H1 (cell line): ENCODE measurements around the gene ZHX3. TPM values are rescaled to one million over a fixed set of nuclear protein-coding genes. Genes with fewer than 3 reads are reported as not detected.

ENCODE experiments used
- CTCF ChIA-PET: fragments of 300-600 bp; sonication (Branson Sonifier 250); formaldehyde crosslinking; loops from one replicate; lab custom pipeline; 2021; ENCODE audit not compliant: partially characterized antibody; lab: Charles Lee
- POLR2A ChIA-PET: fragments of 300-600 bp; sonication (Branson Sonifier 250); formaldehyde crosslinking; loops from one replicate; lab custom pipeline; 2021; ENCODE audit warnings: inconsistent platforms; ENCODE audit not compliant: partially characterized antibody; lab: Charles Lee
- DNase-seq, 2 experiments: peaks; one replicate each; pipeline versions ENCODE4 v3.0.0 to v3.0.0-alpha.2; 2010 to 2022; ENCODE audit warnings: low spot score in 2 of 2, low read depth in 1 of 2, mixed read lengths in 1 of 2
- FAIRE-seq: peaks from 2 replicates; lab custom pipeline; 2011; peaks lifted over from hg19 to GRCh38; lab: Jason Lieb, UNC
- H2AFZ ChIP-seq: 2 replicates; pipeline ENCODE4 v1.8.1; 2012; ENCODE audit warnings: low read length, inconsistent platforms
- H2AK5ac ChIP-seq: 2 replicates; pipeline ENCODE4 v1.6.1; 2013; ENCODE audit warnings: low read depth, low read length
- H2BK120ac ChIP-seq: replicated peaks from 2 replicates; pipeline ENCODE3; 2013; ENCODE audit warnings: low read depth, low read length, inconsistent platforms
- H2BK12ac ChIP-seq: 2 replicates; pipeline ENCODE4 v1.6.1; 2013; ENCODE audit warnings: low read depth, low read length
- H2BK15ac ChIP-seq: 2 replicates; pipeline ENCODE4 v1.6.1; 2013; ENCODE audit warnings: low read length
- H2BK20ac ChIP-seq: 2 replicates; pipeline ENCODE4 v1.6.1; 2013; ENCODE audit warnings: low read length
- H2BK5ac ChIP-seq: 2 replicates; pipeline ENCODE4 v1.6.1; 2013; ENCODE audit warnings: low read depth, low read length
- H3K14ac ChIP-seq: 2 replicates; pipeline ENCODE4 v1.6.1; 2013; ENCODE audit warnings: inconsistent platforms; ENCODE audit not compliant: insufficient read length
- H3K18ac ChIP-seq: 2 replicates; pipeline ENCODE4 v1.6.1; 2013; ENCODE audit warnings: low read length; ENCODE audit errors: extremely low read depth
- H3K23ac ChIP-seq: 2 replicates; pipeline ENCODE4 v1.6.1; 2013; ENCODE audit warnings: inconsistent platforms; ENCODE audit not compliant: insufficient read length
- H3K23me2 ChIP-seq: 2 replicates; pipeline ENCODE4 v1.6.1; 2013; ENCODE audit warnings: low read depth, low read length
- H3K27ac ChIP-seq: 2 replicates; pipeline ENCODE4 v1.6.1; 2011; ENCODE audit warnings: low read depth, low read length, inconsistent platforms
- H3K27me3 ChIP-seq, 4 experiments: replicated peaks in 1 of 4; 1 replicate in 1 of 4; 2 replicates in 3 of 4; pipeline versions ENCODE4 v1.6.1 to v1.8.1; 2011 to 2013; ENCODE audit warnings: low read length in 3 of 4, mild to moderate bottlenecking in 3 of 4, inconsistent platforms in 2 of 4, mixed read lengths in 2 of 4, moderate library complexity in 1 of 4; ENCODE audit not compliant: control insufficient read depth in 3 of 4, insufficient read depth in 3 of 4; ENCODE audit errors: extremely low read depth in 1 of 4
- H3K36me3 ChIP-seq, 4 experiments: 2 replicates each; pipeline versions ENCODE4 v1.6.1 to v1.8.1; 2011 to 2013; ENCODE audit warnings: mild to moderate bottlenecking in 4 of 4, low read length in 3 of 4, moderate library complexity in 2 of 4, control low read depth in 1 of 4, inconsistent platforms in 1 of 4; ENCODE audit not compliant: insufficient read depth in 4 of 4, control insufficient read depth in 2 of 4
- H3K4ac ChIP-seq: replicated peaks from 2 replicates; pipeline ENCODE3; 2013; ENCODE audit warnings: low read length, low read depth, mixed read lengths, inconsistent platforms; ENCODE audit not compliant: insufficient read length
- H3K4me1 ChIP-seq, 4 experiments: replicated peaks in 1 of 4; 1 replicate in 1 of 4; 2 replicates in 3 of 4; pipeline versions ENCODE4 v1.6.1 to v1.8.1; 2011 to 2013; ENCODE audit warnings: low read length in 3 of 4, inconsistent platforms in 2 of 4, mixed read lengths in 1 of 4; ENCODE audit not compliant: insufficient read depth in 4 of 4, control insufficient read depth in 3 of 4
- H3K4me2 ChIP-seq, 2 experiments: 2 replicates each; pipeline versions ENCODE4 v1.6.1 to v1.8.1; 2011 to 2013; ENCODE audit warnings: low read depth in 2 of 2, low read length in 2 of 2, control low read depth in 1 of 2, inconsistent platforms in 1 of 2, mild to moderate bottlenecking in 1 of 2; ENCODE audit not compliant: insufficient read depth in 1 of 2
- H3K4me3 ChIP-seq, 4 experiments: fragments of 200-600, 300-600 bp in 1 of 4; sonication (generic), shearing (Covaris generic), sonication (Bioruptor Twin) in 1 of 4; 2 replicates each; pipeline versions ENCODE4 v1.5.1 to v1.8.1; 2011 to 2016; ENCODE audit warnings: low read length in 4 of 4, low read depth in 3 of 4, control low read depth in 2 of 4, inconsistent platforms in 2 of 4, mild to moderate bottlenecking in 2 of 4, mixed read lengths in 1 of 4, moderate library complexity in 1 of 4; ENCODE audit not compliant: insufficient read depth in 2 of 4; ENCODE audit errors: extremely low read depth in 1 of 4
- H3K56ac ChIP-seq: replicated peaks from 2 replicates; pipeline ENCODE3; 2013; ENCODE audit warnings: low read depth, mild to moderate bottlenecking, mixed read lengths, low read length, inconsistent platforms; ENCODE audit not compliant: insufficient read length
- H3K79me1 ChIP-seq: 2 replicates; pipeline ENCODE4 v1.6.1; 2013; ENCODE audit warnings: low read depth, low read length, control low read depth
- H3K79me2 ChIP-seq, 2 experiments: 2 replicates each; pipeline versions ENCODE4 v1.6.1 to v1.8.1; 2012 to 2013; ENCODE audit warnings: low read length in 2 of 2, mild to moderate bottlenecking in 2 of 2, inconsistent platforms in 1 of 2; ENCODE audit not compliant: insufficient read depth in 2 of 2, control insufficient read depth in 1 of 2
- H3K9ac ChIP-seq, 4 experiments: replicated peaks in 1 of 4; 1 replicate in 1 of 4; 2 replicates in 3 of 4; pipeline versions ENCODE4 v1.6.1 to v1.8.1; 2011 to 2013; ENCODE audit warnings: low read depth in 3 of 4, low read length in 3 of 4, control low read depth in 2 of 4, mild to moderate bottlenecking in 2 of 4, moderate library complexity in 2 of 4, inconsistent platforms in 1 of 4; ENCODE audit errors: extremely low read depth in 1 of 4
- H3K9me3 ChIP-seq, 2 experiments: 2 replicates each; pipeline versions ENCODE4 v1.6.1 to v1.8.1; 2012 to 2013; ENCODE audit warnings: mild to moderate bottlenecking in 2 of 2, moderate library complexity in 2 of 2, control low read depth in 1 of 2, inconsistent platforms in 1 of 2, low read depth in 1 of 2, low read length in 1 of 2, mixed read lengths in 1 of 2; ENCODE audit not compliant: insufficient read depth in 2 of 2
- H4K20me1 ChIP-seq, 2 experiments: replicated peaks in 1 of 2; 2 replicates each; pipeline versions ENCODE3 to v1.8.1; 2011 to 2013; ENCODE audit warnings: inconsistent platforms in 2 of 2, low read length in 2 of 2, mild to moderate bottlenecking in 1 of 2; ENCODE audit not compliant: insufficient read depth in 2 of 2, control insufficient read depth in 1 of 2
- H4K5ac ChIP-seq: 2 replicates; pipeline ENCODE4 v1.6.1; 2013; ENCODE audit warnings: low read length, low read depth, mixed read lengths, inconsistent platforms; ENCODE audit not compliant: insufficient read length
- H4K8ac ChIP-seq: 2 replicates; pipeline ENCODE4 v1.8.0; 2013; ENCODE audit warnings: mild to moderate bottlenecking, moderate library complexity, low read length, inconsistent platforms; ENCODE audit not compliant: insufficient read depth; ENCODE audit errors: extremely low read depth
- H4K91ac ChIP-seq: replicated peaks from 2 replicates; pipeline ENCODE3; 2013; ENCODE audit warnings: low read length, mixed read lengths, inconsistent platforms; ENCODE audit not compliant: insufficient read length
- RAD21 ChIP-seq, 2 experiments: IDR thresholded peaks in 1 of 2; conservative IDR thresholded peaks in 1 of 2; 2 replicates each; pipeline ENCODE4 v1.6.1; 2011; ENCODE audit warnings: low read depth in 2 of 2, low read length in 2 of 2, improper control_type of control experiment in 1 of 2, inconsistent platforms in 1 of 2, mild to moderate bottlenecking in 1 of 2, moderate library complexity in 1 of 2
- RFX5 ChIP-seq: IDR thresholded peaks from 2 replicates; pipeline ENCODE4 v1.6.1; 2011; ENCODE audit warnings: low read depth, low read length, improper control_type of control experiment, borderline replicate concordance
- TCF12 ChIP-seq: IDR thresholded peaks from 2 replicates; pipeline ENCODE4 v1.6.1; 2011; ENCODE audit warnings: low read depth, mild to moderate bottlenecking, low read length
- WGBS, 2 experiments: shearing (Covaris generic) in 1 of 2; methylation state at CpG; one replicate each; pipeline versions ENCODE4 v1.1.6 to v1.1.7; 2013 to 2015; ENCODE audit warnings: low lambda C conversion rate in 2 of 2, mixed read lengths in 2 of 2, inconsistent platforms in 1 of 2, low coverage in 1 of 2, missing lambda C conversion rate in 1 of 2; ENCODE audit not compliant: insufficient replicate concordance in 2 of 2, insufficient coverage in 1 of 2, insufficient read length in 1 of 2; ENCODE audit errors: extremely low coverage in 1 of 2, missing lambda C conversion rate in 1 of 2; 5-methylcytosine and 5-hydroxymethylcytosine counted together
- polyA plus RNA-seq, 7 experiments: library from polyadenylated mRNA; depleted of rRNA in 3 of 7; stranded (reverse) in 5 of 7; unstranded in 2 of 7; fragments of >200 nt in 5 of 7; fragments of 200-250 nt in 2 of 7; gene quantifications; 1 replicate in 5 of 7; 2 replicates in 1 of 7; 4 replicates in 1 of 7; pipeline versions ENCODE4 v1.2.1 to v1.2.3, GENCODE V29; 2011 to 2013; ENCODE audit warnings: missing spikeins in 2 of 7, mixed read lengths in 2 of 7
- total RNA-seq: library from RNA; stranded (reverse); fragmentation: NEBNext Ultra II Directional; extraction: Animal tissue kit (Norgen Biotek cat#: 25700); gene quantifications from 2 replicates; pipeline ENCODE4 v1.2.1, GENCODE V29; 2021
- TF ChIP-seq, protein P1 (sequence below), 3 experiments: IDR thresholded peaks; 1 replicate in 2 of 3; 2 replicates in 1 of 3; pipeline versions ENCODE4 v1.5.1 to v1.6.1; 2011; ENCODE audit warnings: low read length in 3 of 3, mild to moderate bottlenecking in 3 of 3, inconsistent platforms in 2 of 3, low read depth in 1 of 3, moderate library complexity in 1 of 3; ENCODE audit not compliant: insufficient read depth in 1 of 3; ENCODE audit errors: control extremely low read depth in 1 of 3

Gene ZHX3
- total and polyA plus RNA-seq, 2 of the 8 experiments (the other 6 are each of a cell fraction or from before 2014, with no cell fraction given): 1.00 to 7.8 TPM

DNA sequence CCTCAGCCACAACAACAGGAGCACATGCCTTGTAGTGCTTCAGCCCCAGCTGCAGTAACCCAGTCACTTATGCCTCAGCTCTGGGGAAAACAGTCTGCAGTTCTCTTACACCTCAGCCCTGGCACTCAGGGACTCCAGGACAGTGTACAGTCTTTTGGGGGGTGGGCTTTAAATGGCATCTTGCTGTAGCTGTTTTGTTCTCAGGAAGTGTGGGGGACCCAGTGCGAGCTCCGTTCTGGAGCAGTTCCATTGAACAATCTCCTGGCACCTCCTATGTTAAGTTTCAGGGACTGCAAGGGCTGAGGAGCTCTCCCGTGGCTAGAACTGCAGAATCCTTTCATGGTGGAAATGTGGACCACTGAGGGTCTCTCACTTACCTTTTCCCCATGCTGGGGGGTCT is 125.0 kb downstream of the ZHX3 start:
- Histone ChIP-seq H2AFZ (no peak overlapping the region), H2BK20ac (no peak overlapping the region), H2BK12ac (no peak overlapping the region; the same call in 1 of the 2 replicates), H3K14ac (no peak overlapping the region), H2AK5ac (0 out of 2 replicates have a peak overlapping the region, but pooled peaks have one; percentile 28), H3K9ac (no peak overlapping the region), H3K79me1 (no peaks in the 10 kb centered on the region), H4K91ac (no peak overlapping the region), H3K36me3 (no peaks in the 10 kb centered on the region), H3K23me2 (no peaks in the 10 kb centered on the region), H3K18ac (no peak overlapping the region), H3K23ac (no peak overlapping the region), H3K4ac (no peak overlapping the region), H3K4me3 (no peak overlapping the region), H3K9me3 (no peaks in the 10 kb centered on the region), H3K27ac (no peak overlapping the region), H3K4me1 (no peaks in the 10 kb centered on the region), H4K20me1 (no peaks in the 10 kb centered on the region), H3K4me2 (no peak overlapping the region), H2BK15ac (no peak overlapping the region), H2BK5ac (no peak overlapping the region), H3K27me3 (no peaks in the 10 kb centered on the region), H4K5ac (no peak overlapping the region), H3K79me2 (no peaks in the 10 kb centered on the region), H3K56ac (no peak overlapping the region), H2BK120ac (no peak overlapping the region), H4K8ac (no peak overlapping the region)
- CTCF ChIA-PET: interaction anchor here (0.6 to 1.1 kb wide), 7 partner anchors 20 to 148 kb away, joined by 3 to 4 read pairs (median 3); partner anchors contain the start of gene LPIN3
- DNase-seq (no peak), FAIRE-seq (no peak)
- POLR2A ChIA-PET: interaction anchor here (1.8 kb wide), 1 partner anchor 12 kb away, joined by 5 read pairs; no protein-coding TSS in a partner anchor
- TF ChIP-seq TCF12 (no peak), RAD21 (IDR thresholded peaks at IDR 0.05 in 1 of 2, conservative IDR thresholded peaks at IDR 0.05 in 1 of 2; ENCODE audit: low read depth in 2 of 2, low read length in 2 of 2) (peak in 1 of 2 experiments; percentile 52; a peak in 3 of 4 replicates), RFX5 (no peak)
- TF ChIP-seq, protein P1, sequence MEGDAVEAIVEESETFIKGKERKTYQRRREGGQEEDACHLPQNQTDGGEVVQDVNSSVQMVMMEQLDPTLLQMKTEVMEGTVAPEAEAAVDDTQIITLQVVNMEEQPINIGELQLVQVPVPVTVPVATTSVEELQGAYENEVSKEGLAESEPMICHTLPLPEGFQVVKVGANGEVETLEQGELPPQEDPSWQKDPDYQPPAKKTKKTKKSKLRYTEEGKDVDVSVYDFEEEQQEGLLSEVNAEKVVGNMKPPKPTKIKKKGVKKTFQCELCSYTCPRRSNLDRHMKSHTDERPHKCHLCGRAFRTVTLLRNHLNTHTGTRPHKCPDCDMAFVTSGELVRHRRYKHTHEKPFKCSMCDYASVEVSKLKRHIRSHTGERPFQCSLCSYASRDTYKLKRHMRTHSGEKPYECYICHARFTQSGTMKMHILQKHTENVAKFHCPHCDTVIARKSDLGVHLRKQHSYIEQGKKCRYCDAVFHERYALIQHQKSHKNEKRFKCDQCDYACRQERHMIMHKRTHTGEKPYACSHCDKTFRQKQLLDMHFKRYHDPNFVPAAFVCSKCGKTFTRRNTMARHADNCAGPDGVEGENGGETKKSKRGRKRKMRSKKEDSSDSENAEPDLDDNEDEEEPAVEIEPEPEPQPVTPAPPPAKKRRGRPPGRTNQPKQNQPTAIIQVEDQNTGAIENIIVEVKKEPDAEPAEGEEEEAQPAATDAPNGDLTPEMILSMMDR (IDR thresholded peaks at IDR 0.05; ENCODE audit: control extremely low read depth in 1 of 3, insufficient read depth in 1 of 3, low read depth in 1 of 3, low read length in 3 of 3): peak in 2 of 3 experiments; percentile 22 to 29; a peak in 1 of 4 replicates
- WGBS, 2 experiments: 79% methylated on average over 3 of the region's 3 CpGs; no CpG with 5 or more reads in 1 of the 2 experiments
